Neural cell (in vitro differentiated cells): ENCODE results near the gene SKA2.

ENCODE experiments used
- CTCF ChIP-seq: fragments of 450-650 bp; IDR thresholded peaks from 2 replicates; pipeline ENCODE4 v1.5.1; 2014; ENCODE audit warnings: antibody characterized with exemption, mild to moderate bottlenecking, moderate library complexity; ENCODE audit not compliant: poor library complexity, severe bottlenecking
- EP300 ChIP-seq: fragments of 450-650 bp; conservative IDR thresholded peaks from 2 replicates; pipeline ENCODE4 v1.6.1; 2014; ENCODE audit warnings: antibody characterized with exemption, mild to moderate bottlenecking, moderate library complexity; ENCODE audit not compliant: poor library complexity, severe bottlenecking
- EZH2 ChIP-seq: fragments of 200-600, 300-800 bp; shearing (Covaris generic), sonication (generic); IDR thresholded peaks from 2 replicates; pipeline ENCODE4 v1.6.1; 2014; ENCODE audit warnings: antibody characterized with exemption, low read length, borderline replicate concordance, mild to moderate bottlenecking; ENCODE audit not compliant: insufficient read depth, poor library complexity, severe bottlenecking
- MXI1 ChIP-seq: fragments of 450-650 bp; conservative IDR thresholded peaks from 2 replicates; pipeline ENCODE4 v1.6.1; 2014; ENCODE audit warnings: antibody characterized with exemption, mild to moderate bottlenecking; ENCODE audit not compliant: poor library complexity, severe bottlenecking
- POLR2AphosphoS5 ChIP-seq: IDR thresholded peaks from 2 replicates; pipeline ENCODE4 v1.6.1; 2012
- RAD21 ChIP-seq: fragments of 450-650 bp; conservative IDR thresholded peaks from 2 replicates; pipeline ENCODE4 v1.6.1; 2014; ENCODE audit warnings: antibody characterized with exemption, mild to moderate bottlenecking, moderate library complexity
- SMC3 ChIP-seq: fragments of 450-650 bp; conservative IDR thresholded peaks from 2 replicates; pipeline ENCODE4 v1.6.1; 2014; ENCODE audit warnings: antibody characterized with exemption, mild to moderate bottlenecking, moderate library complexity; ENCODE audit not compliant: poor library complexity
- TAF1 ChIP-seq: IDR thresholded peaks from 2 replicates; pipeline ENCODE4 v1.6.1; 2012; ENCODE audit warnings: low read depth

- no peak for TF ChIP-seq CTCF
- TF ChIP-seq EP300, result no peak
- TF ChIP-seq MXI1, result no peak
- no peak for TF ChIP-seq POLR2AphosphoS5
- no peak for TF ChIP-seq RAD21
- no peak for TF ChIP-seq TAF1
- no peak for TF ChIP-seq EZH2
- no peak for TF ChIP-seq SMC3
Observed at GRCh38 chr17:59149841-59150511, 5.0 kb downstream of the SKA2 start.
